ENCODE data around the gene STK33.

STK33 gene

DNA sequence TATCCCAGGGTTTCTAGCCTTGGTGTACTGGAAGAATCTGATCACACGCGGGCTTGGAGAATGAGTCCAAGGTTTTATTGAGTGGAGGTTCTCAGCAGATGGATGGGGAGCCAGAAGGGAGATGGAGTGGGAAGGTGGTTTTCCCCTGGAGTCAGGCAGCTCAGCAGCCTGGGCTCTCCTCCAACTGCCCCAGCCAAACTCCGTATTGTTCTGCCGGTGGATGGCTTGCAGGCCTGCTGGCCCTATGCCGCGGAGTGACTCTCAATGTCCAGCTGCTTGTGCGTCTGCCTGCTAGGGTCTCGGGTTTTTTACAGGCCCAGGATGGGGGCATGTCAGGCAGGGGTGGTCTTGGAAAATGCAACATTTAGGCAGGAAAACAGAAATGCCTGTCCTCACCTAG is 168.0 kb downstream of the STK33 start:
- TF ChIP-seq NFIC (IDR thresholded peaks at IDR 0.05) (no peak), EP300 (IDR thresholded peaks at IDR 0.05; ENCODE audit: borderline replicate concordance) (no peak), CREB1 (IDR thresholded peaks at IDR 0.05; ENCODE audit: low read depth) (no peak), TAF1 (IDR thresholded peaks at IDR 0.05; ENCODE audit: low read depth) (no peak), RAD21 (IDR thresholded peaks at IDR 0.05; ENCODE audit: low read depth) (no peak), TEAD4 (IDR thresholded peaks at IDR 0.05) (no peak)
- TF ChIP-seq, protein P1, sequence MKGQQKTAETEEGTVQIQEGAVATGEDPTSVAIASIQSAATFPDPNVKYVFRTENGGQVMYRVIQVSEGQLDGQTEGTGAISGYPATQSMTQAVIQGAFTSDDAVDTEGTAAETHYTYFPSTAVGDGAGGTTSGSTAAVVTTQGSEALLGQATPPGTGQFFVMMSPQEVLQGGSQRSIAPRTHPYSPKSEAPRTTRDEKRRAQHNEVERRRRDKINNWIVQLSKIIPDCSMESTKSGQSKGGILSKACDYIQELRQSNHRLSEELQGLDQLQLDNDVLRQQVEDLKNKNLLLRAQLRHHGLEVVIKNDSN (IDR thresholded peaks at IDR 0.05) = no peak
- TF ChIP-seq, protein P2, sequence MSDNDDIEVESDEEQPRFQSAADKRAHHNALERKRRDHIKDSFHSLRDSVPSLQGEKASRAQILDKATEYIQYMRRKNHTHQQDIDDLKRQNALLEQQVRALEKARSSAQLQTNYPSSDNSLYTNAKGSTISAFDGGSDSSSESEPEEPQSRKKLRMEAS (IDR thresholded peaks at IDR 0.05) = no peak

DNA sequence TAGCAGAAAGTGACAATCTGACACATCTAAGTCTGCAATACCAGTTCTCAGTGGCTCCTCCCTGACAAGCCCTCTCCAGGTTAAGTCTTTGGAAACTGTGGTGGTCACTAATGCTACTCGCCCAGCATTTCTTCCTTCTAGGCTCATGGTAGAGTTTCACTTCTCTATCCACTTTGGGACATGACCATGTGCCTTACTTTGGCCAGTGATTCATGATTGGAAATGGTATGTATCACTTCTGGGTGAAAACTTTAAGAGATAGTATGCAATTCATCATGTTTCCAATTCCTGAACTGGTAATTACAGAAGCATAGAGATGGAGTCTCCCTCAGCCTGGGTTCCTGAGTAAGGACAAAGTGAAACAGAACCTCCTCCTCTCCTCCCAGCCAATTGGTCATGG is 178.8 kb downstream of the STK33 start:
- TF ChIP-seq EGR1 (IDR thresholded peaks at IDR 0.05) = no peak
- TF ChIP-seq YY1 (IDR thresholded peaks at IDR 0.05; ENCODE audit: low read depth) = no peak
- no peak for TF ChIP-seq TAF1 (IDR thresholded peaks at IDR 0.05; ENCODE audit: low read depth)
- TF ChIP-seq EP300 (IDR thresholded peaks at IDR 0.05; ENCODE audit: borderline replicate concordance) = no peak
- TF ChIP-seq, protein P2 (IDR thresholded peaks at IDR 0.05) = no peak

DNA sequence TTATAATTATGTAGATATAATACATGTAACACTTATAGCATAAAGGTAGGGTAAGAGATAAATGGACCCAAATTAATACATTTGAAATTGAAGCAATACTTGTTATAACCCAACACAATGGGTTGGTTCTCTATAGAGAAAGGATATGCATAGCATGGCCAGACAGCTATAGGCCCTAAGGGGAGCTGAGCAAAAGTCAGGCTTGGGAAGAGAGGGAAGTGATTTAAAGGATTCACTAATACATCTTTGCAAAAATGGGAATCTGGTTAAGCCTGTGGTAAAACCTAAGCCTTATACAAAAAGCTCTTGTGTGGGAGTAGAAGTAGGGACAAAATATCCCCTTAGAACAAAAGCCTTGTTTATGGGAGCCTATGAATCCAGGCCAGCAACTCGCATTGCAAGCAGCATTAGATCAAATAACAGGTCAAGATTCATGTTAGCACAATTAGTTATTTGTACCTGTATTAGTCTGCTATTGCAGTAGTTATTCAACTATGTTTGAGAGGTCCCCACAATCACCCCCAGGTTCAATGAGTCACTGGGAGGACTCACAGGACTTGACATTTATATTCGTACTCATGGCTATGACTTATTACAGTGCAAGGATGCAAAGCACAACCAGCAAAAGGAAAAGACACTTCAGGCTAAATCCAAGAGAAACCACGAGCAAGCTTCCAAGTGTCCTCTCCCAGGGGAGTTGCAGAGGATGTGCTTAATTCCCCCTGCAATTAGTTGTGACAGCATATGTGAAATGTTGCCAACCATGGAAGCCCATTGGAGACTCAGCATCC is 185.7 kb downstream of the STK33 start:
- TF ChIP-seq EGR1 (IDR thresholded peaks at IDR 0.05) = no peak
- TF ChIP-seq EP300 (IDR thresholded peaks at IDR 0.05; ENCODE audit: borderline replicate concordance) = no peak
- no peak for TF ChIP-seq TAF1 (IDR thresholded peaks at IDR 0.05; ENCODE audit: low read depth)
- TF ChIP-seq RAD21 (IDR thresholded peaks at IDR 0.05; ENCODE audit: low read depth) = no peak
- TF ChIP-seq NFIC (IDR thresholded peaks at IDR 0.05) = no peak
- TF ChIP-seq FOXM1 (IDR thresholded peaks at IDR 0.05; ENCODE audit: borderline replicate concordance, low read depth) = no peak

DNA sequence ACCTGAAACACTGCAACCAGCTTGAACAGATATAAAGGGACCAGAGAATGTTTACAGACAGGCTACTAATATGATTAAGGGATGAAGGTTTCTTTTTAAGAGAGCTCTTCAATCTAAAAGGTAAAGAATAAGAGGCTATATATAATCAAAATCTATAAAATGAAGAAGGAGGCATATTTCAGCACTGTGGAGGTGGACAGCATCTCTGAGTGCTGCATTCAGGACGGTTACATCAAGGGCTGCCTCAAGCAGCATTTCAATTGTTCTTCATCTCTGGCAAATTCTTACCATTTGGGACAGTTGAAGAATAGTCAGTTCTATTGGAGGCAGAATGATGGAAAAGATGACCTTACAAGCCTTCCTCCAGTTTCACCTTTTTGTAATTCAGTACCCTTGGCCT is 190.7 kb downstream of the STK33 start:
- no peak for TF ChIP-seq FOXM1 (IDR thresholded peaks at IDR 0.05; ENCODE audit: borderline replicate concordance, low read depth)
- TF ChIP-seq, protein P3, sequence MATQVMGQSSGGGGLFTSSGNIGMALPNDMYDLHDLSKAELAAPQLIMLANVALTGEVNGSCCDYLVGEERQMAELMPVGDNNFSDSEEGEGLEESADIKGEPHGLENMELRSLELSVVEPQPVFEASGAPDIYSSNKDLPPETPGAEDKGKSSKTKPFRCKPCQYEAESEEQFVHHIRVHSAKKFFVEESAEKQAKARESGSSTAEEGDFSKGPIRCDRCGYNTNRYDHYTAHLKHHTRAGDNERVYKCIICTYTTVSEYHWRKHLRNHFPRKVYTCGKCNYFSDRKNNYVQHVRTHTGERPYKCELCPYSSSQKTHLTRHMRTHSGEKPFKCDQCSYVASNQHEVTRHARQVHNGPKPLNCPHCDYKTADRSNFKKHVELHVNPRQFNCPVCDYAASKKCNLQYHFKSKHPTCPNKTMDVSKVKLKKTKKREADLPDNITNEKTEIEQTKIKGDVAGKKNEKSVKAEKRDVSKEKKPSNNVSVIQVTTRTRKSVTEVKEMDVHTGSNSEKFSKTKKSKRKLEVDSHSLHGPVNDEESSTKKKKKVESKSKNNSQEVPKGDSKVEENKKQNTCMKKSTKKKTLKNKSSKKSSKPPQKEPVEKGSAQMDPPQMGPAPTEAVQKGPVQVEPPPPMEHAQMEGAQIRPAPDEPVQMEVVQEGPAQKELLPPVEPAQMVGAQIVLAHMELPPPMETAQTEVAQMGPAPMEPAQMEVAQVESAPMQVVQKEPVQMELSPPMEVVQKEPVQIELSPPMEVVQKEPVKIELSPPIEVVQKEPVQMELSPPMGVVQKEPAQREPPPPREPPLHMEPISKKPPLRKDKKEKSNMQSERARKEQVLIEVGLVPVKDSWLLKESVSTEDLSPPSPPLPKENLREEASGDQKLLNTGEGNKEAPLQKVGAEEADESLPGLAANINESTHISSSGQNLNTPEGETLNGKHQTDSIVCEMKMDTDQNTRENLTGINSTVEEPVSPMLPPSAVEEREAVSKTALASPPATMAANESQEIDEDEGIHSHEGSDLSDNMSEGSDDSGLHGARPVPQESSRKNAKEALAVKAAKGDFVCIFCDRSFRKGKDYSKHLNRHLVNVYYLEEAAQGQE (IDR thresholded peaks at IDR 0.05; ENCODE audit: low read depth) = peak; percentile 92
- no peak for TF ChIP-seq TEAD4 (IDR thresholded peaks at IDR 0.05)

DNA sequence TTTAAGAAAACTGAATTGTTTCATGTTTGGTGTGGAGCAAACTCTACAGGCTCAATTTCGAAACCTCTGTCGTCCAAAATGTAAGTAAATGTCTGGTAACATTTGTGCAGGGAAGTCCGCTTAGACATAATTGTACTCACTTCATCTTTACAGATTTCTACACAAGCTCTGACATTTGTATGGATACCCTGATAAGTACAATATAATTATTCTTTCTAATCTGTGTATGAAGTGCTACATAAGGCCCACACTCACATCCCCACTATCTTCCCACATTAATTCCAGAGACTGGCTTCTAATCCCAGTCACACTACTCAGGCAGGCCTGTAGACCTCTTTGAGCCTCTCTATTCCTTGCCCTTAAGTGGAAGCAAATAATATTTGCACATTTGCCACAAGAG is 201.1 kb downstream of the STK33 start:
- no peak for TF ChIP-seq RAD21 (IDR thresholded peaks at IDR 0.05; ENCODE audit: low read depth)
- TF ChIP-seq TEAD4 (IDR thresholded peaks at IDR 0.05) = no peak
- TF ChIP-seq FOXM1 (IDR thresholded peaks at IDR 0.05; ENCODE audit: borderline replicate concordance, low read depth) = no peak
- TF ChIP-seq NFIC (IDR thresholded peaks at IDR 0.05) = no peak
- TF ChIP-seq, protein P2 (IDR thresholded peaks at IDR 0.05) = no peak
- no peak for TF ChIP-seq CEBPB (IDR thresholded peaks at IDR 0.05)
- TF ChIP-seq, protein P1 (IDR thresholded peaks at IDR 0.05) = no peak
- no peak for TF ChIP-seq TAF1 (IDR thresholded peaks at IDR 0.05; ENCODE audit: low read depth)
- TF ChIP-seq ZBTB7A (IDR thresholded peaks at IDR 0.05; ENCODE audit: low read depth) = no peak
- no peak for TF ChIP-seq EP300 (IDR thresholded peaks at IDR 0.05; ENCODE audit: borderline replicate concordance)
- TF ChIP-seq, protein P3 (IDR thresholded peaks at IDR 0.05; ENCODE audit: low read depth) = no peak
- TF ChIP-seq YY1 (IDR thresholded peaks at IDR 0.05; ENCODE audit: low read depth) = no peak

DNA sequence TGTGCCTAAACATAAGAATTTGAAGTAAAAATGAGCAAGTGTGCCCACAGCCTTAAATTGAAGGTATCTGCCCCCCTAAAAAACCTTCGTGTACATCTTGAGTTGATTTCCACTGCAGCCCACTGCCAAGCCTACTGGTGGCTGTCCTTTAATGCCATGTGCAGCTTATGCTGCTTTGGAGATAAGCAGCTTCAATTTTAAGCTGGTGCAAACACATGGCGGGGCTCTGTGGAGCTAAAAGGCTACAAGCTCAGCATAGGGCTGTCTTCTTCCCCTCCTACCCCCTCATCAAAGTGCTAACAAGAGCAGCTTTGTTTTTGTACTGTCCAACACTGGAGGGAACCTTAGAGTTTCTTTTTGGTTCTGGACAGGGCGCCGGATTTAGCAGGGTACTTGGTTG is 201.9 kb downstream of the STK33 start:
- TF ChIP-seq FOXM1 (IDR thresholded peaks at IDR 0.05; ENCODE audit: borderline replicate concordance, low read depth) = no peak
- no peak for TF ChIP-seq CEBPB (IDR thresholded peaks at IDR 0.05)
- TF ChIP-seq TCF12 (IDR thresholded peaks at IDR 0.05; ENCODE audit: low read depth) = no peak
- no peak for TF ChIP-seq YY1 (IDR thresholded peaks at IDR 0.05; ENCODE audit: low read depth)
- no peak for TF ChIP-seq EGR1 (IDR thresholded peaks at IDR 0.05)
- no peak for TF ChIP-seq ZBTB7A (IDR thresholded peaks at IDR 0.05; ENCODE audit: low read depth)
- no peak for TF ChIP-seq TEAD4 (IDR thresholded peaks at IDR 0.05)
- TF ChIP-seq, protein P1 (IDR thresholded peaks at IDR 0.05) = no peak
- TF ChIP-seq CREB1 (IDR thresholded peaks at IDR 0.05; ENCODE audit: low read depth) = no peak
- TF ChIP-seq TAF1 (IDR thresholded peaks at IDR 0.05; ENCODE audit: low read depth) = no peak
- TF ChIP-seq, protein P2 (IDR thresholded peaks at IDR 0.05) = no peak
- TF ChIP-seq, protein P3 (IDR thresholded peaks at IDR 0.05; ENCODE audit: low read depth) = no peak
- no peak for TF ChIP-seq EP300 (IDR thresholded peaks at IDR 0.05; ENCODE audit: borderline replicate concordance)
- TF ChIP-seq NFIC (IDR thresholded peaks at IDR 0.05) = no peak
- TF ChIP-seq RAD21 (IDR thresholded peaks at IDR 0.05; ENCODE audit: low read depth) = no peak

All from Ishikawa (cell line).